H1 (cell line): Measurements from ENCODE around the gene SNX20. TPM values are rescaled to one million over a fixed set of nuclear protein-coding genes. Genes with fewer than 3 reads are reported as not detected.

Source experiments
- CTCF ChIA-PET: fragments of 300-600 bp; sonication (Branson Sonifier 250); formaldehyde crosslinking; loops from one replicate; lab custom pipeline; 2021; ENCODE audit not compliant: partially characterized antibody; lab: Charles Lee
- POLR2A ChIA-PET: fragments of 300-600 bp; sonication (Branson Sonifier 250); formaldehyde crosslinking; loops from one replicate; lab custom pipeline; 2021; ENCODE audit warnings: inconsistent platforms; ENCODE audit not compliant: partially characterized antibody; lab: Charles Lee
- DNase-seq, 2 experiments: peaks; one replicate each; pipeline versions ENCODE4 v3.0.0 to v3.0.0-alpha.2; 2010 to 2022; ENCODE audit warnings: low spot score in 2 of 2, low read depth in 1 of 2, mixed read lengths in 1 of 2
- FAIRE-seq: peaks from 2 replicates; lab custom pipeline; 2011; peaks lifted over from hg19 to GRCh38; lab: Jason Lieb, UNC
- H2AFZ ChIP-seq: 2 replicates; pipeline ENCODE4 v1.8.1; 2012; ENCODE audit warnings: low read length, inconsistent platforms
- H2AK5ac ChIP-seq: 2 replicates; pipeline ENCODE4 v1.6.1; 2013; ENCODE audit warnings: low read depth, low read length
- H2BK120ac ChIP-seq: replicated peaks from 2 replicates; pipeline ENCODE3; 2013; ENCODE audit warnings: low read depth, low read length, inconsistent platforms
- H2BK12ac ChIP-seq: 2 replicates; pipeline ENCODE4 v1.6.1; 2013; ENCODE audit warnings: low read depth, low read length
- H2BK15ac ChIP-seq: 2 replicates; pipeline ENCODE4 v1.6.1; 2013; ENCODE audit warnings: low read length
- H2BK20ac ChIP-seq: 2 replicates; pipeline ENCODE4 v1.6.1; 2013; ENCODE audit warnings: low read length
- H2BK5ac ChIP-seq: 2 replicates; pipeline ENCODE4 v1.6.1; 2013; ENCODE audit warnings: low read depth, low read length
- H3K14ac ChIP-seq: 2 replicates; pipeline ENCODE4 v1.6.1; 2013; ENCODE audit warnings: inconsistent platforms; ENCODE audit not compliant: insufficient read length
- H3K18ac ChIP-seq: 2 replicates; pipeline ENCODE4 v1.6.1; 2013; ENCODE audit warnings: low read length; ENCODE audit errors: extremely low read depth
- H3K23ac ChIP-seq: 2 replicates; pipeline ENCODE4 v1.6.1; 2013; ENCODE audit warnings: inconsistent platforms; ENCODE audit not compliant: insufficient read length
- H3K23me2 ChIP-seq: 2 replicates; pipeline ENCODE4 v1.6.1; 2013; ENCODE audit warnings: low read depth, low read length
- H3K27ac ChIP-seq: 2 replicates; pipeline ENCODE4 v1.6.1; 2011; ENCODE audit warnings: low read depth, low read length, inconsistent platforms
- H3K27me3 ChIP-seq, 4 experiments: replicated peaks in 1 of 4; 1 replicate in 1 of 4; 2 replicates in 3 of 4; pipeline versions ENCODE4 v1.6.1 to v1.8.1; 2011 to 2013; ENCODE audit warnings: low read length in 3 of 4, mild to moderate bottlenecking in 3 of 4, inconsistent platforms in 2 of 4, mixed read lengths in 2 of 4, moderate library complexity in 1 of 4; ENCODE audit not compliant: control insufficient read depth in 3 of 4, insufficient read depth in 3 of 4; ENCODE audit errors: extremely low read depth in 1 of 4
- H3K36me3 ChIP-seq, 4 experiments: 2 replicates each; pipeline versions ENCODE4 v1.6.1 to v1.8.1; 2011 to 2013; ENCODE audit warnings: mild to moderate bottlenecking in 4 of 4, low read length in 3 of 4, moderate library complexity in 2 of 4, control low read depth in 1 of 4, inconsistent platforms in 1 of 4; ENCODE audit not compliant: insufficient read depth in 4 of 4, control insufficient read depth in 2 of 4
- H3K4ac ChIP-seq: replicated peaks from 2 replicates; pipeline ENCODE3; 2013; ENCODE audit warnings: low read length, low read depth, mixed read lengths, inconsistent platforms; ENCODE audit not compliant: insufficient read length
- H3K4me1 ChIP-seq, 4 experiments: replicated peaks in 1 of 4; 1 replicate in 1 of 4; 2 replicates in 3 of 4; pipeline versions ENCODE4 v1.6.1 to v1.8.1; 2011 to 2013; ENCODE audit warnings: low read length in 3 of 4, inconsistent platforms in 2 of 4, mixed read lengths in 1 of 4; ENCODE audit not compliant: insufficient read depth in 4 of 4, control insufficient read depth in 3 of 4
- H3K4me2 ChIP-seq, 2 experiments: 2 replicates each; pipeline versions ENCODE4 v1.6.1 to v1.8.1; 2011 to 2013; ENCODE audit warnings: low read depth in 2 of 2, low read length in 2 of 2, control low read depth in 1 of 2, inconsistent platforms in 1 of 2, mild to moderate bottlenecking in 1 of 2; ENCODE audit not compliant: insufficient read depth in 1 of 2
- H3K4me3 ChIP-seq, 4 experiments: fragments of 200-600, 300-600 bp in 1 of 4; sonication (generic), shearing (Covaris generic), sonication (Bioruptor Twin) in 1 of 4; 2 replicates each; pipeline versions ENCODE4 v1.5.1 to v1.8.1; 2011 to 2016; ENCODE audit warnings: low read length in 4 of 4, low read depth in 3 of 4, control low read depth in 2 of 4, inconsistent platforms in 2 of 4, mild to moderate bottlenecking in 2 of 4, mixed read lengths in 1 of 4, moderate library complexity in 1 of 4; ENCODE audit not compliant: insufficient read depth in 2 of 4; ENCODE audit errors: extremely low read depth in 1 of 4
- H3K56ac ChIP-seq: replicated peaks from 2 replicates; pipeline ENCODE3; 2013; ENCODE audit warnings: low read depth, mild to moderate bottlenecking, mixed read lengths, low read length, inconsistent platforms; ENCODE audit not compliant: insufficient read length
- H3K79me1 ChIP-seq: 2 replicates; pipeline ENCODE4 v1.6.1; 2013; ENCODE audit warnings: low read depth, low read length, control low read depth
- H3K79me2 ChIP-seq, 2 experiments: 2 replicates each; pipeline versions ENCODE4 v1.6.1 to v1.8.1; 2012 to 2013; ENCODE audit warnings: low read length in 2 of 2, mild to moderate bottlenecking in 2 of 2, inconsistent platforms in 1 of 2; ENCODE audit not compliant: insufficient read depth in 2 of 2, control insufficient read depth in 1 of 2
- H3K9ac ChIP-seq, 4 experiments: replicated peaks in 1 of 4; 1 replicate in 1 of 4; 2 replicates in 3 of 4; pipeline versions ENCODE4 v1.6.1 to v1.8.1; 2011 to 2013; ENCODE audit warnings: low read depth in 3 of 4, low read length in 3 of 4, control low read depth in 2 of 4, mild to moderate bottlenecking in 2 of 4, moderate library complexity in 2 of 4, inconsistent platforms in 1 of 4; ENCODE audit errors: extremely low read depth in 1 of 4
- H3K9me3 ChIP-seq, 2 experiments: 2 replicates each; pipeline versions ENCODE4 v1.6.1 to v1.8.1; 2012 to 2013; ENCODE audit warnings: mild to moderate bottlenecking in 2 of 2, moderate library complexity in 2 of 2, control low read depth in 1 of 2, inconsistent platforms in 1 of 2, low read depth in 1 of 2, low read length in 1 of 2, mixed read lengths in 1 of 2; ENCODE audit not compliant: insufficient read depth in 2 of 2
- H4K20me1 ChIP-seq, 2 experiments: replicated peaks in 1 of 2; 2 replicates each; pipeline versions ENCODE3 to v1.8.1; 2011 to 2013; ENCODE audit warnings: inconsistent platforms in 2 of 2, low read length in 2 of 2, mild to moderate bottlenecking in 1 of 2; ENCODE audit not compliant: insufficient read depth in 2 of 2, control insufficient read depth in 1 of 2
- H4K5ac ChIP-seq: 2 replicates; pipeline ENCODE4 v1.6.1; 2013; ENCODE audit warnings: low read length, low read depth, mixed read lengths, inconsistent platforms; ENCODE audit not compliant: insufficient read length
- H4K8ac ChIP-seq: 2 replicates; pipeline ENCODE4 v1.8.0; 2013; ENCODE audit warnings: mild to moderate bottlenecking, moderate library complexity, low read length, inconsistent platforms; ENCODE audit not compliant: insufficient read depth; ENCODE audit errors: extremely low read depth
- H4K91ac ChIP-seq: replicated peaks from 2 replicates; pipeline ENCODE3; 2013; ENCODE audit warnings: low read length, mixed read lengths, inconsistent platforms; ENCODE audit not compliant: insufficient read length
- BCL11A ChIP-seq, 2 experiments: IDR thresholded peaks; one replicate each; pipeline ENCODE4 v1.6.1; 2011; ENCODE audit warnings: low read depth in 2 of 2, low read length in 2 of 2, mild to moderate bottlenecking in 2 of 2
- GABPA ChIP-seq: IDR thresholded peaks from 2 replicates; pipeline ENCODE4 v1.6.1; 2011; ENCODE audit warnings: mild to moderate bottlenecking, low read length, moderate library complexity, borderline replicate concordance; ENCODE audit not compliant: insufficient read depth
- HDAC6 ChIP-seq: IDR thresholded peaks from one replicate; pipeline ENCODE4 v1.7.1; 2012; ENCODE audit warnings: low read depth, mild to moderate bottlenecking, inconsistent platforms, low read length, moderate library complexity
- MAFK ChIP-seq: IDR thresholded peaks from 2 replicates; pipeline ENCODE4 v1.6.1; 2012; ENCODE audit warnings: low read depth, mild to moderate bottlenecking, improper control_type of control experiment, low read length
- MAX ChIP-seq: IDR thresholded peaks from 2 replicates; pipeline ENCODE4 v1.6.1; 2012; ENCODE audit warnings: inconsistent platforms
- SRF ChIP-seq: IDR thresholded peaks from 2 replicates; pipeline ENCODE4 v1.6.1; 2011; ENCODE audit warnings: mild to moderate bottlenecking, low read depth, low read length, moderate library complexity
- TBP ChIP-seq: IDR thresholded peaks from 2 replicates; pipeline ENCODE4 v1.6.1; 2011; ENCODE audit warnings: low read depth, low read length, improper control_type of control experiment
- WGBS, 2 experiments: shearing (Covaris generic) in 1 of 2; methylation state at CpG; one replicate each; pipeline versions ENCODE4 v1.1.6 to v1.1.7; 2013 to 2015; ENCODE audit warnings: low lambda C conversion rate in 2 of 2, mixed read lengths in 2 of 2, inconsistent platforms in 1 of 2, low coverage in 1 of 2, missing lambda C conversion rate in 1 of 2; ENCODE audit not compliant: insufficient replicate concordance in 2 of 2, insufficient coverage in 1 of 2, insufficient read length in 1 of 2; ENCODE audit errors: extremely low coverage in 1 of 2, missing lambda C conversion rate in 1 of 2; 5-methylcytosine and 5-hydroxymethylcytosine counted together
- polyA plus RNA-seq, 7 experiments: library from polyadenylated mRNA; depleted of rRNA in 3 of 7; stranded (reverse) in 5 of 7; unstranded in 2 of 7; fragments of >200 nt in 5 of 7; fragments of 200-250 nt in 2 of 7; gene quantifications; 1 replicate in 5 of 7; 2 replicates in 1 of 7; 4 replicates in 1 of 7; pipeline versions ENCODE4 v1.2.1 to v1.2.3, GENCODE V29; 2011 to 2013; ENCODE audit warnings: missing spikeins in 2 of 7, mixed read lengths in 2 of 7
- total RNA-seq: library from RNA; stranded (reverse); fragmentation: NEBNext Ultra II Directional; extraction: Animal tissue kit (Norgen Biotek cat#: 25700); gene quantifications from 2 replicates; pipeline ENCODE4 v1.2.1, GENCODE V29; 2021
- TF ChIP-seq, protein P1 (sequence below), 3 experiments: IDR thresholded peaks; 1 replicate in 2 of 3; 2 replicates in 1 of 3; pipeline versions ENCODE4 v1.5.1 to v1.6.1; 2011; ENCODE audit warnings: low read length in 3 of 3, mild to moderate bottlenecking in 3 of 3, inconsistent platforms in 2 of 3, low read depth in 1 of 3, moderate library complexity in 1 of 3; ENCODE audit not compliant: insufficient read depth in 1 of 3; ENCODE audit errors: control extremely low read depth in 1 of 3
- TF ChIP-seq, protein P2 (sequence below): IDR thresholded peaks from 2 replicates; pipeline ENCODE4 v1.6.1; 2011; ENCODE audit warnings: low read length, improper control_type of control experiment

SNX20 gene
- total and polyA plus RNA-seq, 2 of the 8 experiments (the other 6 are each of a cell fraction or from before 2014, with no cell fraction given), result not detected

- peaks cover 0 to 1% (median 0%) of the 10 kb centered on the region in 4 experiments; a peak in 1 of 7 replicates for H3K27me3 ChIP-seq
- no peak overlapping the region for H2BK120ac ChIP-seq
- H2BK12ac ChIP-seq, result no peak overlapping the region
- ChIA-PET POLR2A (no interaction called here), CTCF (interaction anchor here (0.6 to 4.5 kb wide), 16 partner anchors 10 to 312 kb away, joined by 3 to 30 read pairs (median 4); no protein-coding TSS in a partner anchor)
- FAIRE-seq (no peak), DNase-seq (no peak)
- H2AK5ac ChIP-seq, result no peak overlapping the region
- no peaks in the 10 kb centered on the region for H3K79me1 ChIP-seq
- no peaks in the 10 kb centered on the region for H3K79me2 ChIP-seq
- no peak overlapping the region for H3K4ac ChIP-seq
- H2AFZ ChIP-seq, result no peak overlapping the region
- H4K20me1 ChIP-seq, result no peaks in the 10 kb centered on the region
- H4K91ac ChIP-seq, result no peak overlapping the region
- no peak overlapping the region for H2BK5ac ChIP-seq
- H3K4me1 ChIP-seq, result no peaks in the 10 kb centered on the region
- H3K27ac ChIP-seq, result no peak overlapping the region
- no peak overlapping the region for H2BK15ac ChIP-seq
- H3K56ac ChIP-seq, result no peak overlapping the region
- no peak overlapping the region for H3K23ac ChIP-seq
- no peaks in the 10 kb centered on the region for H3K23me2 ChIP-seq
- no peaks in the 10 kb centered on the region for H3K36me3 ChIP-seq
- peak overlapping the region; percentile 42; the same call in 1 of the 2 replicates for H4K8ac ChIP-seq
- H3K14ac ChIP-seq, result no peak overlapping the region
- H2BK20ac ChIP-seq, result no peak overlapping the region
- no peak overlapping the region for H3K4me3 ChIP-seq
- H3K9ac ChIP-seq, result no peak overlapping the region
- no peaks in the 10 kb centered on the region for H3K9me3 ChIP-seq
- H3K18ac ChIP-seq, result no peak overlapping the region
- no peak overlapping the region for H4K5ac ChIP-seq
- TF ChIP-seq, protein P1, sequence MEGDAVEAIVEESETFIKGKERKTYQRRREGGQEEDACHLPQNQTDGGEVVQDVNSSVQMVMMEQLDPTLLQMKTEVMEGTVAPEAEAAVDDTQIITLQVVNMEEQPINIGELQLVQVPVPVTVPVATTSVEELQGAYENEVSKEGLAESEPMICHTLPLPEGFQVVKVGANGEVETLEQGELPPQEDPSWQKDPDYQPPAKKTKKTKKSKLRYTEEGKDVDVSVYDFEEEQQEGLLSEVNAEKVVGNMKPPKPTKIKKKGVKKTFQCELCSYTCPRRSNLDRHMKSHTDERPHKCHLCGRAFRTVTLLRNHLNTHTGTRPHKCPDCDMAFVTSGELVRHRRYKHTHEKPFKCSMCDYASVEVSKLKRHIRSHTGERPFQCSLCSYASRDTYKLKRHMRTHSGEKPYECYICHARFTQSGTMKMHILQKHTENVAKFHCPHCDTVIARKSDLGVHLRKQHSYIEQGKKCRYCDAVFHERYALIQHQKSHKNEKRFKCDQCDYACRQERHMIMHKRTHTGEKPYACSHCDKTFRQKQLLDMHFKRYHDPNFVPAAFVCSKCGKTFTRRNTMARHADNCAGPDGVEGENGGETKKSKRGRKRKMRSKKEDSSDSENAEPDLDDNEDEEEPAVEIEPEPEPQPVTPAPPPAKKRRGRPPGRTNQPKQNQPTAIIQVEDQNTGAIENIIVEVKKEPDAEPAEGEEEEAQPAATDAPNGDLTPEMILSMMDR (IDR thresholded peaks at IDR 0.05; ENCODE audit: control extremely low read depth in 1 of 3, insufficient read depth in 1 of 3, low read depth in 1 of 3, low read length in 3 of 3), result no peak
- TF ChIP-seq GABPA (no peak), BCL11A (IDR thresholded peaks at IDR 0.05; ENCODE audit: low read depth in 2 of 2, low read length in 2 of 2) (no peak), MAFK (no peak), HDAC6 (no peak), SRF (no peak), TBP (no peak), MAX (no peak)
- TF ChIP-seq, protein P2, sequence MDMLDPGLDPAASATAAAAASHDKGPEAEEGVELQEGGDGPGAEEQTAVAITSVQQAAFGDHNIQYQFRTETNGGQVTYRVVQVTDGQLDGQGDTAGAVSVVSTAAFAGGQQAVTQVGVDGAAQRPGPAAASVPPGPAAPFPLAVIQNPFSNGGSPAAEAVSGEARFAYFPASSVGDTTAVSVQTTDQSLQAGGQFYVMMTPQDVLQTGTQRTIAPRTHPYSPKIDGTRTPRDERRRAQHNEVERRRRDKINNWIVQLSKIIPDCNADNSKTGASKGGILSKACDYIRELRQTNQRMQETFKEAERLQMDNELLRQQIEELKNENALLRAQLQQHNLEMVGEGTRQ, result no peak
- TF ChIP-seq, all 59 proteins: peak for 0
- H3K4me2 ChIP-seq, result no peak overlapping the region
- 89% methylated on average over 1 of the region's 1 CpG; no CpG with 5 or more reads in 1 of the 2 experiments for WGBS, 2 experiments
Observed at GRCh38 chr16:50634947-50635346, 46.2 kb downstream of the SNX20 start.
